ENCODE measurements around the gene ACOT9. TPM values are rescaled to one million over a fixed set of nuclear protein-coding genes. Genes with fewer than 3 reads are reported as not detected.

The ACOT9 gene
- total RNA-seq, 1 experiment from 2014 or later, result 75.6 TPM

DNA sequence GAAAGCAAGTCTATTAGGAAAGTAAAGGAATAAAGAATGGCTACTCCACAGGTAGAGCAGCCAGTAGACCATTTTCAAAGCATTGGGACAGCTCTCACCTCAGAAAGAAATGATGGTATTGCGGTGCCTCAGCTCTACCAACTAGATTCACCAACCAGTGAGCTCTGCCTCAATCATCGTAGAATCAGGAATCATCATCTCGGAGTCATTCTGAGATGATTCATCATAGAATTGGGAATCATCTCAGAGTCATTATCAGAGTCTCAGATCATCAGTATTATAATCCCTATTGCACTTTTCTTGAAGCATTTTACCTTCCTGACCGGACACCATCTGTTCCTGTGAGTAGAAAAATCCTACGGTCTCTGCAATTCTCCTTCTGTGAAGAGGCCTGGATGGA, 22.4 kb upstream of the ACOT9 start:
- Histone ChIP-seq H3K9ac (ENCODE audit: low read length) (no peak overlapping the region), H3F3A (ENCODE audit: low read length, unreplicated experiment) (no peaks in the 10 kb centered on the region), H2AFZ (ENCODE audit: low read length) (no peak overlapping the region), H3K27me3 (ENCODE audit: low read length) (no peaks in the 10 kb centered on the region), H3K36me3 (ENCODE audit: low read depth, low read length) (no peaks in the 10 kb centered on the region), H3K79me2 (ENCODE audit: low read length) (no peaks in the 10 kb centered on the region), H4K20me1 (ENCODE audit: low read length) (no peaks in the 10 kb centered on the region), H3K4me3 (ENCODE audit: low read length) (no peak overlapping the region), H3K9me2 (replicated peaks; ENCODE audit: low read length) (no peaks in the 10 kb centered on the region), H3K27ac (ENCODE audit: low read length) (peak overlapping the region; percentile 9; the same call in 1 of the 2 replicates), H3K4me1 (ENCODE audit: insufficient read depth, low read length) (no peaks in the 10 kb centered on the region), H3K9me3 (ENCODE audit: low read length) (no peaks in the 10 kb centered on the region), H3K4me2 (ENCODE audit: low read length) (no peak overlapping the region)
- DNase-seq (peak; percentile 65), ATAC-seq (0 out of 2 replicates have a peak, but pooled peaks have one; percentile 29)
- intact Hi-C loops (cut with micrococcal nuclease), result no loop called here
- no TSS peak for BruUV-seq (replicated peaks)
- TF ChIP-seq, protein P1, sequence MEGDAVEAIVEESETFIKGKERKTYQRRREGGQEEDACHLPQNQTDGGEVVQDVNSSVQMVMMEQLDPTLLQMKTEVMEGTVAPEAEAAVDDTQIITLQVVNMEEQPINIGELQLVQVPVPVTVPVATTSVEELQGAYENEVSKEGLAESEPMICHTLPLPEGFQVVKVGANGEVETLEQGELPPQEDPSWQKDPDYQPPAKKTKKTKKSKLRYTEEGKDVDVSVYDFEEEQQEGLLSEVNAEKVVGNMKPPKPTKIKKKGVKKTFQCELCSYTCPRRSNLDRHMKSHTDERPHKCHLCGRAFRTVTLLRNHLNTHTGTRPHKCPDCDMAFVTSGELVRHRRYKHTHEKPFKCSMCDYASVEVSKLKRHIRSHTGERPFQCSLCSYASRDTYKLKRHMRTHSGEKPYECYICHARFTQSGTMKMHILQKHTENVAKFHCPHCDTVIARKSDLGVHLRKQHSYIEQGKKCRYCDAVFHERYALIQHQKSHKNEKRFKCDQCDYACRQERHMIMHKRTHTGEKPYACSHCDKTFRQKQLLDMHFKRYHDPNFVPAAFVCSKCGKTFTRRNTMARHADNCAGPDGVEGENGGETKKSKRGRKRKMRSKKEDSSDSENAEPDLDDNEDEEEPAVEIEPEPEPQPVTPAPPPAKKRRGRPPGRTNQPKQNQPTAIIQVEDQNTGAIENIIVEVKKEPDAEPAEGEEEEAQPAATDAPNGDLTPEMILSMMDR (conservative IDR thresholded peaks at IDR 0.05; ENCODE audit: low read depth, low read length), result no peak
- TF ChIP-seq EZH2 (IDR thresholded peaks at IDR 0.05; ENCODE audit: low read length, unreplicated experiment), result no peak
- TF ChIP-seq EZH2phosphoT487 (IDR thresholded peaks at IDR 0.05; ENCODE audit: borderline replicate concordance, low read length), result no peak
- ChIA-PET POLR2A (ENCODE audit: unreplicated experiment) (no interaction called here), CTCF (no interaction called here)

- Histone ChIP-seq H3K9ac (ENCODE audit: low read length) (no peak overlapping the region), H3K9me2 (replicated peaks; ENCODE audit: low read length) (no peaks in the 10 kb centered on the region), H3K4me3 (ENCODE audit: low read length) (no peak overlapping the region), H3K9me3 (ENCODE audit: low read length) (no peaks in the 10 kb centered on the region), H3K4me1 (ENCODE audit: insufficient read depth, low read length) (no peaks in the 10 kb centered on the region), H3K36me3 (ENCODE audit: low read depth, low read length) (no peaks in the 10 kb centered on the region), H3K27me3 (ENCODE audit: low read length) (no peaks in the 10 kb centered on the region), H3F3A (ENCODE audit: low read length, unreplicated experiment) (no peaks in the 10 kb centered on the region), H2AFZ (ENCODE audit: low read length) (no peak overlapping the region), H3K4me2 (ENCODE audit: low read length) (no peak overlapping the region), H4K20me1 (ENCODE audit: low read length) (no peaks in the 10 kb centered on the region), H3K27ac (ENCODE audit: low read length) (no peak overlapping the region), H3K79me2 (ENCODE audit: low read length) (no peaks in the 10 kb centered on the region)
- no TSS peak for BruUV-seq (replicated peaks)
- no peak for TF ChIP-seq EZH2phosphoT487 (IDR thresholded peaks at IDR 0.05; ENCODE audit: borderline replicate concordance, low read length)
- TF ChIP-seq EZH2 (IDR thresholded peaks at IDR 0.05; ENCODE audit: low read length, unreplicated experiment), result no peak
- TF ChIP-seq, protein P1 (conservative IDR thresholded peaks at IDR 0.05; ENCODE audit: low read depth, low read length), result no peak
- ChIA-PET CTCF (no interaction called here), POLR2A (ENCODE audit: unreplicated experiment) (no interaction called here)
- DNase-seq (no peak), ATAC-seq (no peak)
- intact Hi-C loops (cut with micrococcal nuclease), result no loop called here
Observed at GRCh38 chrX:23764188-23764984, 21.3 kb upstream of the ACOT9 start.

GRCh38 chrX:23759821-23760220, 16.7 kb upstream of the ACOT9 start:
- Histone ChIP-seq H2AFZ (ENCODE audit: low read length) (no peak overlapping the region), H3K9me2 (replicated peaks; ENCODE audit: low read length) (no peaks in the 10 kb centered on the region), H3K4me3 (ENCODE audit: low read length) (no peak overlapping the region), H3K27me3 (ENCODE audit: low read length) (no peaks in the 10 kb centered on the region), H4K20me1 (ENCODE audit: low read length) (no peaks in the 10 kb centered on the region), H3F3A (ENCODE audit: low read length, unreplicated experiment) (no peaks in the 10 kb centered on the region), H3K9ac (ENCODE audit: low read length) (no peak overlapping the region), H3K36me3 (ENCODE audit: low read depth, low read length) (no peaks in the 10 kb centered on the region), H3K4me2 (ENCODE audit: low read length) (no peak overlapping the region), H3K79me2 (ENCODE audit: low read length) (no peaks in the 10 kb centered on the region), H3K27ac (ENCODE audit: low read length) (no peak overlapping the region), H3K9me3 (ENCODE audit: low read length) (no peaks in the 10 kb centered on the region), H3K4me1 (ENCODE audit: insufficient read depth, low read length) (peaks cover 1% of the 10 kb centered on the region; the same call in 1 of the 2 replicates)
- POLR2A ChIA-PET (ENCODE audit: unreplicated experiment), result no interaction called here
- ATAC-seq, result no peak
- intact Hi-C loops (cut with micrococcal nuclease), result no loop called here
- TF ChIP-seq EZH2 (IDR thresholded peaks at IDR 0.05; ENCODE audit: low read length, unreplicated experiment), result no peak
- TF ChIP-seq, protein P1 (conservative IDR thresholded peaks at IDR 0.05; ENCODE audit: low read depth, low read length), result no peak
- TF ChIP-seq EZH2phosphoT487 (IDR thresholded peaks at IDR 0.05; ENCODE audit: borderline replicate concordance, low read length), result no peak
- CTCF ChIA-PET, result no interaction called here
- DNase-seq, result no peak
- BruUV-seq (replicated peaks), result no TSS peak

Measured in PC-3 (cell line).